Subcutaneous abdominal adipose tissue (tissue), 5 donors: ENCODE measurements around the gene ANKRD17.
"Not testable (repeated sequence)": the region's sequence is repeated elsewhere in the genome, so short reads cannot be mapped to it uniquely, and the experiment has no call there.

Source experiments
- H3K27ac ChIP-seq: one replicate; pipeline ENCODE4 v1.7.0; 2013; ENCODE audit warnings: low read depth, mild to moderate bottlenecking, inconsistent platforms, low read length, moderate library complexity
- H3K27me3 ChIP-seq, 5 donors: one replicate each; pipeline ENCODE4 v1.7.0; 2013; ENCODE audit warnings: low read length in 5 of 5, inconsistent platforms in 1 of 5; ENCODE audit not compliant: control insufficient read depth in 5 of 5, insufficient read depth in 4 of 5
- H3K36me3 ChIP-seq, 5 donors: one replicate each; pipeline ENCODE4 v1.7.0; 2013; ENCODE audit warnings: low read length in 5 of 5; ENCODE audit not compliant: control insufficient read depth in 5 of 5, insufficient read depth in 5 of 5
- H3K4me1 ChIP-seq, 5 donors: one replicate each; pipeline ENCODE4 v1.7.0; 2013; ENCODE audit warnings: low read length in 5 of 5, mild to moderate bottlenecking in 3 of 5, moderate library complexity in 1 of 5; ENCODE audit not compliant: control insufficient read depth in 5 of 5, insufficient read depth in 5 of 5
- H3K4me3 ChIP-seq, 5 donors: one replicate each; pipeline ENCODE4 v1.7.0; 2013; ENCODE audit warnings: low read length in 5 of 5, low read depth in 1 of 5
- H3K9ac ChIP-seq, 5 donors: one replicate each; pipeline ENCODE4 v1.7.0; 2013; ENCODE audit warnings: low read length in 5 of 5, mild to moderate bottlenecking in 4 of 5, moderate library complexity in 3 of 5
- H3K9me3 ChIP-seq, 5 donors: one replicate each; pipeline ENCODE4 v1.7.0; 2013; ENCODE audit warnings: low read length in 5 of 5; ENCODE audit not compliant: control insufficient read depth in 5 of 5
- donor health status: healthy.
- donor health status: healthy.
- donor health status: healthy.
- donor health status: healthy.
- donor health status: healthy.

ANKRD17 gene

DNA sequence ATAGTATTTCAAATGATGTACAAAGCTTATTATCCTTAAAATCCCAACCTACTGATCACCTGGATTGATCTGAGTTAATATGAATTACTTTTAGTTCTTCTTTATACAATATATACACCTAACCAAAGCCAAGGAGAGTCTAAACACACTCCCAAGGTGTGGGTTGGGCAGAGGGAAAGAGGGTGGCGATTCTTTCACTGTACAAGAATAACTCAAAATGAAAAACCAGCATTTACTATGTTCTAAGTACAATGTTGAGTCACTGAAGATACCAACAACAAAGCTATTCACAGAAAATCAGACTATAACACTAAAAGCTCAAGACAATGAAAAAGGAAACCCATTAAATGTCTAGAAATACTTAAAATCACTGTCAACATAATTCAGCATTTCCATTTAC is 46.6 kb downstream of the ANKRD17 start:
- Histone ChIP-seq H3K9ac (no peak overlapping the region), H3K4me1 (peaks cover 0 to 13% (median 9%) of the 10 kb centered on the region in 5 donors), H3K9me3 (no peaks in the 10 kb centered on the region), H3K27me3 (no peaks in the 10 kb centered on the region), H3K36me3 (no peaks in the 10 kb centered on the region), H3K27ac (no peak overlapping the region), H3K4me3 (no peak overlapping the region)

DNA sequence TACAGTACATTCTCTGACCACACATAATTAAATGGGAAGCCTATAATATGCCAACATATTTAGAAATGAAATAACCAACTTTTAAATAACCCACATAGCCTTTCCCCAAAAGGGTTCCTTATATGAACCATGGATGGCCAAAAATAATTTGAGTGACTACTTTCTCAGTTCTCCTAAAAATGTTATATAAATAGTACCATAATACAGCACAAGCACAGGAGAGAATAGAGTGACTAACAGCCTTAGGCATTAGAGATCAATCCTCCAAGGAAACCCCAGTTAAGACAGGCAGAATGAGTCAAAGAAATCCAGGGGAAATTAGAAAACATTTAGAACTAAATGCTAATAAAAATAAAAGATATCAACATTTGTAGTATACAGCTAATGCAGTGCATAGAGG is 50.2 kb downstream of the ANKRD17 start:
- H3K9ac ChIP-seq: no peak overlapping the region
- H3K27ac ChIP-seq: no peak overlapping the region
- H3K4me3 ChIP-seq: no peak overlapping the region
- no peaks in the 10 kb centered on the region for H3K36me3 ChIP-seq
- peaks cover 0 to 11% (median 3%) of the 10 kb centered on the region in 5 donors for H3K4me1 ChIP-seq
- H3K27me3 ChIP-seq: no peaks in the 10 kb centered on the region
- peaks cover 0 to 2% (median 0%) of the 10 kb centered on the region in 5 donors for H3K9me3 ChIP-seq

DNA sequence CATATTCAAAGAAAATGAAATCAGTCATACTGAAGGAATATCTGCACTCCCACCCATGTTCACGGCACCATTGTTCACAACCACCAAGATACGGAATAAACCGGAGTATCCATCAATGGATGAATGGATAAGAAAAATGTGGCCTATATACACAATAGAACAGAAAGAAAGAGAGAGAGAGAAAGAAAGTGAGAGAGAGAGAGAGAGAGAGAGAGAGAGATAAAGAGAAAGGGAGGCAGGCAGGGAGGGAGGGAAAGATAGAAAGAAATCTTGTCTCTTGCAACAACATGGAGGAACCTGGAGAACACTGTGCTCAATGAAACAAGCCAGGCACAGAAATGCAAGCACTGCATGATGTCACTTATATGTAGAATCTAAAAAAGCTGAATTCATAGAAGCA is 52.4 kb downstream of the ANKRD17 start:
- Histone ChIP-seq H3K27ac (no peak overlapping the region), H3K9me3 (peaks cover 0 to 2% (median 0%) of the 10 kb centered on the region in 5 donors), H3K36me3 (no peaks in the 10 kb centered on the region)

DNA sequence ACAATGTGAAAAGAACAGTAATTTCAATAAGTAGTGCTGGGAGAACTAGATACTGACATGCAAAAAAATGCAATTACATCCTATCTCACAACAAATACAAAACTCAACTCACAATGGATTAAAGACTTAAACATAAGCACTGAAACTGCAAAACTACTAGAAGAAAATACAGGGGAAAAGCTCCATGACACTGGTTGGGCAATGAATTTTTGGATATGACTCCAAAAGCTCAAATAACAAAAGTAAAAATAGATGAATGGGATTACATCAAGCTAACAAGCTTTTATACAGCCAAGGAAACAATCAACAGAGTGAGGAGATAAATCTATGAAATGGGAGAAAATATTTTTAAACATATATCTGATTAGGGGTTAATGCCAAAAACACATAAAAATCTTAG is 53.1 kb downstream of the ANKRD17 start:
- Histone ChIP-seq H3K36me3 (no peaks in the 10 kb centered on the region), H3K4me3 (no peak overlapping the region), H3K9ac (no peak overlapping the region), H3K4me1 (peaks cover 0 to 8% (median 0%) of the 10 kb centered on the region in 5 donors), H3K27ac (no peak overlapping the region), H3K9me3 (peaks cover 0 to 2% (median 0%) of the 10 kb centered on the region in 5 donors), H3K27me3 (no peaks in the 10 kb centered on the region)

More for the DNA sequence above, 52.4 kb downstream of the ANKRD17 start:
- Histone ChIP-seq H3K4me3 (no peak overlapping the region), H3K9ac (no peak overlapping the region), H3K4me1 (peaks cover 0 to 11% (median 0%) of the 10 kb centered on the region in 5 donors), H3K27me3 (no peaks in the 10 kb centered on the region)

DNA sequence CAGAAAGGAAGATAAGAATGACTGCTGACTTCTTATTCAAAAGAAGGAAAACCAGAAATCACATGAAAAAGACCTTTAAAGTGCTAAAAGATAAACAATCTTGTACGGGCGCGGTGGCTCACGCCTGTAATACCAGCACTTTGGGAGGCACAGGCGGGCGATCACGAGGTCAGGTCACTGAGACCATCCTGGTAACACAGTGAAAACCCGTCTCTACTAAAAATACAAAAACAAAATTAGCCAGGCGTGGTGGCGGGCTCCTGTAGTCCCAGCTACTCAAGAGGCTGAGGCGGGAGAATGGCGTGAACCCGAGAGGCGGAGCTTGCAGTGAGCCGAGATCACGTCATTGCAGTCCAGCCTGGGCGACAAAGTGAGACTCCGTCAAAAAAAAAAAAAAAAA is 54.6 kb downstream of the ANKRD17 start:
- H3K36me3 ChIP-seq, H3K27me3 ChIP-seq, H3K4me3 ChIP-seq, H3K4me1 ChIP-seq, H3K27ac ChIP-seq, H3K9ac ChIP-seq, H3K9me3 ChIP-seq: not testable (repeated sequence)

DNA sequence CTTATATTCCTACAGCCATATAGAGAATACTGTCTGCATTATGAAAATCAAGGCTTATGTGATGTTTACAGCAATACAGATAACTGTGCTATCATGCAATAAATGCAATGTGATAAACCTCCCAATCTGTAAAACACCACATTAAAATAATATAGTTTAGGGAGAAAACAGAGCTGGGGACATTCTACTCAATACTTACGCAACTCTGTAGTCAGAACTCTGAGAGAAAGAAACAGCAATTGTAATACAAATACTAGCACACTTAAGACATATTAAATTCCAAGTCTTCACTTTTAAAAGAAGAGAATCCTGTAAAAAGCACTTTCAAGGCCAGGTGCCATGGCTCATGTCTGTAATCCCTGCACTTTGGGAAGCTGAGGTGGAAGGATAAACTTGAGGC is 61.4 kb downstream of the ANKRD17 start:
- H3K27me3 ChIP-seq: no peaks in the 10 kb centered on the region
- H3K9ac ChIP-seq: no peak overlapping the region
- H3K36me3 ChIP-seq: no peaks in the 10 kb centered on the region
- no peak overlapping the region for H3K4me3 ChIP-seq
- H3K9me3 ChIP-seq: no peaks in the 10 kb centered on the region
- peaks cover 0 to 6% (median 0%) of the 10 kb centered on the region in 5 donors for H3K4me1 ChIP-seq
- H3K27ac ChIP-seq: no peak overlapping the region

DNA sequence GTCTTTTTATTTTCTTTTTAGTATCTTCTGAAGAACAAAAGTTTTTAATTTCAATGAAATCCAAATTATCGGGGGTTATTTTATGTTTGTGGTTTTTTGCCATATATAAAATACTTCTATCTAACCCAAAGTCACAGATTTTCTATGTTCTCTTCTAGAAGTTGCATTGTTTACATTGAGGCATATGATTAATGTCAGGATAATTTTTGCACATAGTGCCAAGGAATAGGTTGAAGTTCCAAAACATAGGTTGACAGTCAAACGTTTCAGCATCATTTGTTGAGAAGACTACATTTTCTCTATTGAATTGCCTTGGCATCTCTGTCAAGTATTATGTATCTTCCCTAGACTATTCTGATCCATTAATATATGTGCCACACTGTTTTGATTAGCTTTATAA is 64.5 kb downstream of the ANKRD17 start:
- no peaks in the 10 kb centered on the region for H3K9me3 ChIP-seq
- peaks cover 0 to 2% (median 0%) of the 10 kb centered on the region in 5 donors for H3K4me1 ChIP-seq
- H3K27me3 ChIP-seq: no peaks in the 10 kb centered on the region
- H3K4me3 ChIP-seq: no peak overlapping the region
- no peak overlapping the region for H3K9ac ChIP-seq
- H3K27ac ChIP-seq: no peak overlapping the region
- no peaks in the 10 kb centered on the region for H3K36me3 ChIP-seq

DNA sequence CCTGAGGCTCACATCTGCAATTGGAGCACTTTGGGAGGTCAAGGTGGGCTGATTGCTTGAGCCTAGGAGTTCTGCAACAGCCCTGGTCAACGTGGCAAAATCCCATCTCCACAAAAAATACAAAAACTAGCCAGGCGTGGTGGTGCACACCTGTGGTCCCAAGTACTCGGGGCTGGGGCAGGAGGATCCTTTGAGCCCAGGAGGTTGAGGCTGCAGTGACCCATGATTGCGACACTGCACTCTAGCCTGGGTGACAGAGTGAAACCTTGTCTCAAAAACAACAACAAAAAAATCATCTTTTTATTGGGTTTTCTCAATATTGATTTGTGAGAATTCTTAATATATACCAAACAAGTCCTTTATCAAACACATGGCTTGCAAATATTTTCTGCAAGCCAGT is 64.9 kb downstream of the ANKRD17 start:
- Histone ChIP-seq H3K4me3 (no peak overlapping the region), H3K27ac (no peak overlapping the region), H3K9me3 (no peaks in the 10 kb centered on the region), H3K27me3 (no peaks in the 10 kb centered on the region), H3K4me1 (peaks cover 0 to 2% (median 0%) of the 10 kb centered on the region in 5 donors), H3K36me3 (no peaks in the 10 kb centered on the region), H3K9ac (no peak overlapping the region)

DNA sequence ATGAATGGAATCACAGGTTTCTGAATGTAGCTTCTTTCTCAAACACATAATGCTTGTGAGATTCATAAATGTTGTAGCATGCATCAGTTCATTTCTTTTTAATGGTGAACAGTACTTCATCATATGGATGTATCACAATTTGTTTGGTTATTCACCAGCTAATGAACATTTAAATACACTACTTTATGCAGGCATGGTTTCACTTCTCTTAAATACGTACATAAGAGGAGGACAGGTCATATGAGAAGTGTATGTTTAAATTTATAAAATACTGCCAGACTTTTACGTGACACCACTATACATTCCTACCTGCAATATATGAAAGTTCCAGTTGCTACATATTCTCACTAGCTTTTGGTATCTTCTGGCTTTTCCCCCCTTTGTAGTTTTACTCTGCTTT is 65.4 kb downstream of the ANKRD17 start:
- Histone ChIP-seq H3K36me3 (no peaks in the 10 kb centered on the region), H3K4me1 (peaks cover 0 to 2% (median 0%) of the 10 kb centered on the region in 5 donors), H3K27ac (no peak overlapping the region), H3K4me3 (no peak overlapping the region), H3K9ac (no peak overlapping the region), H3K9me3 (no peaks in the 10 kb centered on the region), H3K27me3 (no peaks in the 10 kb centered on the region)

DNA sequence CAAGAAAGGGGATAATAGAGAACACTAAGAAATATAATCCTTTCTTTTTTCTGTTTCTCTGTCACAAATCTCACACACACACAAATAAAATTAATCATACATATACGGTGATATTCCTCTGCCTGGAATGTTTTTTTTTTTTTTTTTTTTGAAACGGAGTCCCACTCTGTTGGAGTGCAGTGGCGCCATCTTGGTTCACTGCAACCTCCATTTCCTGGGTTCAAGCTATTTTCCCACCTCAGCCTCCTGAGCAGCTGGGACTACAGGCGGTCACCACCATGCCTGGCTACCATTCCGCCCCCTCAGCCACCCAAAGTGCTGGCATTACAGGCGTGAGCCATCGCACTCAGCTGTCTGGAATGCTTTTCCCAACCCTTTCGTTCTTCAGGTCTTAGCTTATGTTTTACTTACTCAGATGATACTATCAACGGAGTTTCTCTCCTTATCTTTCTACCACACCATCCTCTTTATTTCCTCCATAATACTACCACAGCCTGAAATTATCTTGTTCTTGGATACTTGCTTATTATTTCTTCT is 69.3 kb downstream of the ANKRD17 start:
- Histone ChIP-seq H3K9ac (no peak overlapping the region), H3K27me3 (no peaks in the 10 kb centered on the region), H3K4me1 (peaks cover 0 to 7% (median 0%) of the 10 kb centered on the region in 5 donors), H3K27ac (no peak overlapping the region), H3K4me3 (no peak overlapping the region), H3K36me3 (no peaks in the 10 kb centered on the region), H3K9me3 (no peaks in the 10 kb centered on the region)

DNA sequence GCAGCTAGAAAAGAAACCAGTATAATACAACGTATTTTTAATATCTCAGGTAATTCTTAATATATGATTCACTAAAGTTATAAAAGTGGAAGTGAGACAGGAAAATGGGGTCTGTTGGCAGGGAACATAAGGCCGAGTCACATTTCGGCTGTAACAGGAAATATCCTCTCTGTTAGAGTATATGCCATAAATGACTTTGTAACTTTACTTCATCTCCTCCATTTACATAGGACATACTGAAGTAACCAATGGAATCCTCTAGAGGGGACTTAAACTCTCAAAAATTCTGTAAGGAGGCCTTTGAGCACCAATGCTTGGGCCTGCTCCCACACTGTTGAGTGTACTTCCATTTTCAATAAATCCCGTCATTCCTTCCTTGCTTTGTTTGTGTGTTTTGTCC is 71.3 kb downstream of the ANKRD17 start:
- Histone ChIP-seq H3K27ac (no peak overlapping the region), H3K4me3 (no peak overlapping the region), H3K36me3 (no peaks in the 10 kb centered on the region), H3K27me3 (no peaks in the 10 kb centered on the region), H3K4me1 (peaks cover 0 to 7% (median 0%) of the 10 kb centered on the region in 5 donors), H3K9ac (no peak overlapping the region), H3K9me3 (no peaks in the 10 kb centered on the region)
